ENCODE results near the gene IL10RB. TPM values are rescaled to one million over a fixed set of nuclear protein-coding genes. Genes with fewer than 3 reads are reported as not detected.

Gene IL10RB
- total RNA-seq, 1 donor from 2014 or later = 37.9 TPM

DNA sequence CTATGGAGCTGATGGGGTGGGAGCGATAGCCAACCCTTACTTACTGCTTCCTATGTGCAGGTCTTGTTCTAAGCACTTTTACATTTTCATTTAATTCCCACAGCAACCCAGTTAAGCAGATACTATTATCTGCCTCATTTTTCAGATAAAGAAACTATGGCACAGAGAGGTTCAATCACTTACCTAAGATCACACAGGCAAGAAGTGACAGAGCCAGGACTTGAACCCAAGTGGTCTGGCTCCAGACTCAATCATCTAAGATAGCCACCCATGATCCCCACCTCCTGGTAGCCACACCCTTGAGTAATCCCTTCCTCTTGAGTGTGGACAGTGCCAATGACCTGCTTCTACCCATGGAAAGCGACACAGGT, 35.5 kb downstream of the IL10RB start:
- DNase-seq (no peak), ATAC-seq (ENCODE audit: low read depth) (no peak)
- no peaks in the 10 kb centered on the region for H3K9me3 Mint-ChIP-seq
- POLR2A ChIA-PET = interaction anchor here (4.2 kb wide), 1 partner anchor 34 kb away, joined by 37 read pairs; the partner anchor contains the start of gene IL10RB
- no peak overlapping the region for H3K4me3 Mint-ChIP-seq
- peaks cover 7% of the 10 kb centered on the region for H3K36me3 Mint-ChIP-seq (ENCODE audit: low read depth)
- TF ChIP-seq, protein P1, sequence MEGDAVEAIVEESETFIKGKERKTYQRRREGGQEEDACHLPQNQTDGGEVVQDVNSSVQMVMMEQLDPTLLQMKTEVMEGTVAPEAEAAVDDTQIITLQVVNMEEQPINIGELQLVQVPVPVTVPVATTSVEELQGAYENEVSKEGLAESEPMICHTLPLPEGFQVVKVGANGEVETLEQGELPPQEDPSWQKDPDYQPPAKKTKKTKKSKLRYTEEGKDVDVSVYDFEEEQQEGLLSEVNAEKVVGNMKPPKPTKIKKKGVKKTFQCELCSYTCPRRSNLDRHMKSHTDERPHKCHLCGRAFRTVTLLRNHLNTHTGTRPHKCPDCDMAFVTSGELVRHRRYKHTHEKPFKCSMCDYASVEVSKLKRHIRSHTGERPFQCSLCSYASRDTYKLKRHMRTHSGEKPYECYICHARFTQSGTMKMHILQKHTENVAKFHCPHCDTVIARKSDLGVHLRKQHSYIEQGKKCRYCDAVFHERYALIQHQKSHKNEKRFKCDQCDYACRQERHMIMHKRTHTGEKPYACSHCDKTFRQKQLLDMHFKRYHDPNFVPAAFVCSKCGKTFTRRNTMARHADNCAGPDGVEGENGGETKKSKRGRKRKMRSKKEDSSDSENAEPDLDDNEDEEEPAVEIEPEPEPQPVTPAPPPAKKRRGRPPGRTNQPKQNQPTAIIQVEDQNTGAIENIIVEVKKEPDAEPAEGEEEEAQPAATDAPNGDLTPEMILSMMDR (IDR thresholded peaks at IDR 0.05) = no peak
- intact Hi-C loops (cut with micrococcal nuclease) = no loop called here
- no peaks in the 10 kb centered on the region for H3K27me3 Mint-ChIP-seq
- peak overlapping the region; percentile 80 for H3K27ac Mint-ChIP-seq
- H3K4me1 Mint-ChIP-seq = peaks cover 75% of the 10 kb centered on the region
- CTCF ChIA-PET = interaction anchor here (1.4 kb wide), 1 partner anchor 60 kb away, joined by 5 read pairs; no protein-coding TSS in a partner anchor

DNA sequence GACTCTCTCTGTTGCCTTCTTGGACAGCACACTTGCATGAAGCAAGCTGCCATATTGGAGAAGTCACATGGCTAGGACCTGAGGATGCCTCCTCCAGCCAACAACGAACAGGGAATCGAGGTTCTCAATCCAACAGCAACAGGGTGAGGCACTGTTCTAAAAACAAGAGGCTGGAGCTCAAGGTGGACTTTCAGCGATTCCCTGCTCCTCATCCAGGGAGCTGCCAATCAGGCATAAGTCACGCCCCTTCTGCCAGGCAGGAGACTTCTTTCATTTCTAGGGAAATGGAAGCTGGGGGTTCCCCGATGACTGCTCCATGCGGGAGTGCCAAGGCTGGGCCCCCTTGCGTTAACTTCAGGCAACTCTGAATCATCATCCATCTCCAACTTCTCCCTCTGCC, 35.9 kb downstream of the IL10RB start:
- no peak overlapping the region for H3K4me3 Mint-ChIP-seq
- intact Hi-C loops (cut with micrococcal nuclease) = no loop called here
- H3K9me3 Mint-ChIP-seq = no peaks in the 10 kb centered on the region
- ATAC-seq (ENCODE audit: low read depth) (no peak), DNase-seq (no peak)
- peaks cover 6% of the 10 kb centered on the region for H3K36me3 Mint-ChIP-seq (ENCODE audit: low read depth)
- peaks cover 72% of the 10 kb centered on the region for H3K4me1 Mint-ChIP-seq
- TF ChIP-seq, protein P1 (IDR thresholded peaks at IDR 0.05) = no peak
- no peaks in the 10 kb centered on the region for H3K27me3 Mint-ChIP-seq
- ChIA-PET POLR2A (interaction anchor here (4.2 kb wide), 1 partner anchor 34 kb away, joined by 37 read pairs; the partner anchor contains the start of gene IL10RB), CTCF (no interaction called here)
- H3K27ac Mint-ChIP-seq = no peak overlapping the region

DNA sequence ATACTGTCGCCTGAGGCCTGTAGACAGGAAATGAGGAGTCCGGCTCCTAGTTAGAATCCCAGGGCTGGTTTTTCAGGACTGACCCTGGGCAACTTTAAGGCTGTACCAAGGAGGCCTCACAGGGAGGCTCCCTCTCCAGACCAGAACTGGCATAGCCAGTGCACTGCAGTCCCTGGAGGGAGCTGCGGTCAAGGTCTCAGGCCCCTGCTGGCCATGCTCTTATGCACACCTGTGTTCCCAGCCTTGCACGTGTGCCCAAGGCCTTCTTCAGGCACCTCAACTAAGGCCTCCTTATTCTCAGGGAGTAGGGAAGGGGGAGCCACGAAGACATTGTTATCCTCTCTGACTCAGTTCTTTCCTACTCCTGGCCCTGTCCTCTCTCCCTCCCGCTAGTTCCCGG, 36.6 kb downstream of the IL10RB start:
- no peak for DNase-seq
- no peak overlapping the region for H3K4me3 Mint-ChIP-seq
- ChIA-PET CTCF (no interaction called here), POLR2A (interaction anchor here (0.6 kb wide), 1 partner anchor 17 kb away, joined by 7 read pairs; no protein-coding TSS in a partner anchor)
- no peaks in the 10 kb centered on the region for H3K9me3 Mint-ChIP-seq
- H3K27me3 Mint-ChIP-seq = no peaks in the 10 kb centered on the region
- peaks cover 68% of the 10 kb centered on the region for H3K4me1 Mint-ChIP-seq
- ATAC-seq (ENCODE audit: low read depth) = no peak
- no peak overlapping the region for H3K27ac Mint-ChIP-seq
- H3K36me3 Mint-ChIP-seq (ENCODE audit: low read depth) = peaks cover 4% of the 10 kb centered on the region
- intact Hi-C loops (cut with micrococcal nuclease) = no loop called here
- TF ChIP-seq, protein P1 (IDR thresholded peaks at IDR 0.05) = no peak

DNA sequence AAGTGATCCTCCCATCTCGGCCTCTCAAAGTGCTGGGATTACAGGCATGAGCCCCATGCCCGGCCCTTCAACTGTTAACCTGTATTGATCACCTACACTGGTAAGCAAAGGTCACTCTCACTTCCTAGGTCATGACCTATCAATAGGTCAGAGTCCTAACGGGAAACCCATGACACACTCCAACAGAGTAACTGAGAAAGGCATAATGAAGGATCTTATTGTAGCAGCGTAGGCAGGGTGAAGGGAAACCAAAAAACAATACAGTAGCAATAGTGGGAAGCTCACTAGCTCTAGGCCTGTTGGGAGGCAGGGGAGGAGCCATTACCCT, 39.1 kb downstream of the IL10RB start:
- CTCF ChIA-PET = no interaction called here

DNA sequence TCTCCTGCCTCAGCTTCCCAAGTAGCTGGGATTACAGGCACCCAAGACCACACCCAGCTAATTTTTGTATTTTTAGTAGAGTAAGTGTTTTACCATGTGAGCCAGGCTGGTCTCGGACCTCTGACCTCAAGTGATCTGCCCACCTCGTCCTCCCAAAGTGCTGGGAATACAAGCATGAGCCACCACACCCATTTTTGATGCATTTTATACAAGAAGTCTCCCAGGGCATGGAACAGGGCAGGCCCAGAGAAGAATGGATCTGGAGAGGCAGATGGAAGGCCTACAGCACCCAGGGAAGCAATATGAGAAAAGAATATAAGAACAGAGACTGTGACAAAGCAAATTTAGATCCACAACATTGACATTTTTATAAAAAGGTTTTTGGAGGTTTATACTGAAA, 39.8 kb downstream of the IL10RB start:
- H3K27me3 Mint-ChIP-seq = no peaks in the 10 kb centered on the region
- intact Hi-C loops (cut with micrococcal nuclease) = no loop called here
- TF ChIP-seq, protein P1 (IDR thresholded peaks at IDR 0.05) = no peak
- no peak overlapping the region for H3K27ac Mint-ChIP-seq
- DNase-seq (no peak), ATAC-seq (ENCODE audit: low read depth) (no peak)
- no peaks in the 10 kb centered on the region for H3K36me3 Mint-ChIP-seq (ENCODE audit: low read depth)
- CTCF ChIA-PET = no interaction called here
- no peak overlapping the region for H3K4me3 Mint-ChIP-seq
- POLR2A ChIA-PET = no interaction called here
- no peaks in the 10 kb centered on the region for H3K9me3 Mint-ChIP-seq
- peaks cover 52% of the 10 kb centered on the region for H3K4me1 Mint-ChIP-seq

More for the DNA sequence above, 39.1 kb downstream of the IL10RB start:
- Mint-ChIP-seq H3K4me1 (peaks cover 59% of the 10 kb centered on the region), H3K36me3 (ENCODE audit: low read depth) (no peaks in the 10 kb centered on the region), H3K9me3 (no peaks in the 10 kb centered on the region), H3K27me3 (no peaks in the 10 kb centered on the region), H3K27ac (no peak overlapping the region), H3K4me3 (no peak overlapping the region)
- TF ChIP-seq, protein P1 (IDR thresholded peaks at IDR 0.05) = no peak
- POLR2A ChIA-PET = no interaction called here
- intact Hi-C loops (cut with micrococcal nuclease) = no loop called here
- ATAC-seq (ENCODE audit: low read depth) (no peak), DNase-seq (no peak)
